Brain microvascular endothelial cell (primary cell): ENCODE data around the gene ACTN2.

Experiments
- DNase-seq: peaks from one replicate; pipeline ENCODE4 v3.0.0-alpha.2; 2020
- H3K27ac ChIP-seq: fragments of 250-450 bp; sonication (Bioruptor Pico); 2 replicates; pipeline ENCODE4 v1.5.1; 2020; ENCODE audit warnings: mild to moderate bottlenecking, moderate library complexity
- H3K27me3 ChIP-seq: fragments of 250-450 bp; sonication (Bioruptor Pico); replicated peaks from 2 replicates; pipeline ENCODE4 v1.5.1; 2020; ENCODE audit warnings: mild to moderate bottlenecking
- H3K36me3 ChIP-seq: fragments of 250-450 bp; sonication (Bioruptor Pico); replicated peaks from 2 replicates; pipeline ENCODE4 v1.5.1; 2020; ENCODE audit warnings: mild to moderate bottlenecking
- H3K4me3 ChIP-seq: 2 replicates; pipeline ENCODE4 v1.5.1; 2011; ENCODE audit warnings: low read depth, mild to moderate bottlenecking, control low read depth, low read length, moderate library complexity
- in situ Hi-C: cut with HindIII; loops from 2 replicates; pipeline ENCODE4 v1.10.0; 2017; ENCODE audit warnings: low sequenced_read_pairs, low pct_ligation_motif_present
- TF ChIP-seq, protein P1 (sequence below): IDR thresholded peaks from 2 replicates; pipeline ENCODE4 v1.5.1; 2011; ENCODE audit warnings: low read depth, mild to moderate bottlenecking, moderate library complexity, low read length, control low read depth, inconsistent platforms; ENCODE audit errors: missing control alignments

The ACTN2 gene

DNA sequence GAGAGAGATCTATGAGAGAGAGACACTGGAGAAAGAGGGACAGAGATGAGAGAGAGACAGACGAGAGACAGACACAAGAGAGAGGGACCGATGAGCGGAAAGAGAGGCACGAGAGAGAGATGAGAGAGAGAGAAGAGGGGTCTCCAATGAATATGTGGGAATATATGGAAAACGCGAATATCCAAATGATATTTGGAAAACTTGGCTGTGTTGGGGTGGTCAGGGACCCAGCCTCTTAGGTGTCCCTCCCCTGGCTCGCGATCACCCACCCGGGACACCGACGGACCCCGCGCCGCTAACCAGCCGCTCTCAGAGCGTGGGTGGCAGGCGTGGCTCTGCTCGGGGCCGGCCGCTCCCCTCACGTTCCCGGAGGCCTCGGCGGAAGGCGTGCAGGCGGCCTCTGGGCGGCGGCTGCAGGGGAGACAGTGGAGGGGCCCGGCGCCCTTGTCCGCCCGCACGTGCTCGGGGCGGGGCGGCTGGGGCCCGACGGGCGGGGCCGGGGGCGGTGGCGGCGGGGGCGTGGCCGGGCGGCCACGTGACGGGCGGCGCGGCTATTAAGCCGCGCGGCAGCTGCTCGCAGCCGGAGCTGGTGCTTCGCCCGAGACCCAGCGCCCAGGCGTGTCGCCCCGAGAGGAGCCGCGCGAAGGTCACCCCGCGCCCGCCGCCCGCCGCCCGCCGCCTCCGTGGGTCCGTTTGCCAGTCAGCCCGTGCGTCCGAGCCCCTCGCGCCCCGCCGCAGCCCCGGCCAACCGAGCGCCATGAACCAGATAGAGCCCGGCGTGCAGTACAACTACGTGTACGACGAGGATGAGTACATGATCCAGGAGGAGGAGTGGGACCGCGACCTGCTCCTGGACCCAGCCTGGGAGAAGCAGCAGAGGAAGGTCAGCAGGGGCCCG, at the start of gene ACTN2:
ACTN2 (plus strand) TSS at position 583 of the 898 bp plus-strand sequence; CDS start at position 758, 175 bp downstream.
- H3K4me3 ChIP-seq: peak within 1 kb of the TSS; percentile 39
- DNase-seq: no peak
- TF ChIP-seq, protein P1, sequence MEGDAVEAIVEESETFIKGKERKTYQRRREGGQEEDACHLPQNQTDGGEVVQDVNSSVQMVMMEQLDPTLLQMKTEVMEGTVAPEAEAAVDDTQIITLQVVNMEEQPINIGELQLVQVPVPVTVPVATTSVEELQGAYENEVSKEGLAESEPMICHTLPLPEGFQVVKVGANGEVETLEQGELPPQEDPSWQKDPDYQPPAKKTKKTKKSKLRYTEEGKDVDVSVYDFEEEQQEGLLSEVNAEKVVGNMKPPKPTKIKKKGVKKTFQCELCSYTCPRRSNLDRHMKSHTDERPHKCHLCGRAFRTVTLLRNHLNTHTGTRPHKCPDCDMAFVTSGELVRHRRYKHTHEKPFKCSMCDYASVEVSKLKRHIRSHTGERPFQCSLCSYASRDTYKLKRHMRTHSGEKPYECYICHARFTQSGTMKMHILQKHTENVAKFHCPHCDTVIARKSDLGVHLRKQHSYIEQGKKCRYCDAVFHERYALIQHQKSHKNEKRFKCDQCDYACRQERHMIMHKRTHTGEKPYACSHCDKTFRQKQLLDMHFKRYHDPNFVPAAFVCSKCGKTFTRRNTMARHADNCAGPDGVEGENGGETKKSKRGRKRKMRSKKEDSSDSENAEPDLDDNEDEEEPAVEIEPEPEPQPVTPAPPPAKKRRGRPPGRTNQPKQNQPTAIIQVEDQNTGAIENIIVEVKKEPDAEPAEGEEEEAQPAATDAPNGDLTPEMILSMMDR: no peak
- no peak within 1 kb of the TSS for H3K27ac ChIP-seq
- peaks cover 12% of the 10 kb centered on the region for H3K27me3 ChIP-seq
- in situ Hi-C loops: no loop called here
- H3K36me3 ChIP-seq: no peaks in the 10 kb centered on the region

DNA sequence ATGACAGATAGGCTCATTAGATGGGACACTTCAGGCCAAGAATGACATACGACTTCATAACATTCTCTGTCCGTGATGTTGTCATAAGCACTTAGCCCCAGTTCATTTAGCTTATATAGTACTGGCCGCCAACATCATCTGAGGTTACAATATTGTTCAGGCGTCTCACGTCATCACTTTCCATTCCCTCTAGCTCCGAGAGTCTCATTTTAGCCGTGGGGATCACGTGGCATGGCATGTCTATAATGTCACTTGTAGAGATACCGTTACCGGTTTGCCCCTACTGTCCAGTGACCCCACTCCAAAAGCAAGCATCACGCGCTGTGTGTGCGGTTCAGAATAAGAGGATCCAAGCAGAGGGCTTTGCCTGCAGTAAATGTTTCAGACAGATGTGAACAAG, 47.4 kb upstream of the ACTN2 start:
- no peak overlapping the region for H3K4me3 ChIP-seq
- TF ChIP-seq, protein P1: no peak
- no peak overlapping the region for H3K27ac ChIP-seq
- no peak for DNase-seq
- in situ Hi-C loops: no loop called here
- no peaks in the 10 kb centered on the region for H3K27me3 ChIP-seq
- no peaks in the 10 kb centered on the region for H3K36me3 ChIP-seq

DNA sequence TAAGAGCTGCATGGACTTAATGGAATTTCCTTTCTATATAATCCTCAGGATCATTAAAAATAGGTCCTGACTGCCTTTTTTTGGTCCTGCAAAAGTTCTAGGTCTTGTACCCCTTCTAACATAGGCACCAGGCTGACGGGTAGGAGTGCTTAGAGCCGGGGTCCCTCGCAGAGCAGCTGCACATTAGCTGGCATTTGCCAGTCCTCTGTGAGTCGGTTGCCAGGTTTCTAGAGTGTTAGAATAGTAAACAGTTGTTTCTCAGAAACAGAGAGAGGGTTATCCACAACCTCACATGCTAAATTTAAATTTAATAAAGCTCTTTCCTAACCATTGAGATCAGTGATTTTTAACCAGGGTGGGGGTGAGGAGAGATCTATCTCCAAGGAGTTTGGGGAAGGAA, 46.6 kb upstream of the ACTN2 start:
- DNase-seq: no peak
- H3K27me3 ChIP-seq: no peaks in the 10 kb centered on the region
- TF ChIP-seq, protein P1: no peak
- in situ Hi-C loops: no loop called here
- no peak overlapping the region for H3K27ac ChIP-seq
- H3K36me3 ChIP-seq: no peaks in the 10 kb centered on the region
- H3K4me3 ChIP-seq: no peak overlapping the region

DNA sequence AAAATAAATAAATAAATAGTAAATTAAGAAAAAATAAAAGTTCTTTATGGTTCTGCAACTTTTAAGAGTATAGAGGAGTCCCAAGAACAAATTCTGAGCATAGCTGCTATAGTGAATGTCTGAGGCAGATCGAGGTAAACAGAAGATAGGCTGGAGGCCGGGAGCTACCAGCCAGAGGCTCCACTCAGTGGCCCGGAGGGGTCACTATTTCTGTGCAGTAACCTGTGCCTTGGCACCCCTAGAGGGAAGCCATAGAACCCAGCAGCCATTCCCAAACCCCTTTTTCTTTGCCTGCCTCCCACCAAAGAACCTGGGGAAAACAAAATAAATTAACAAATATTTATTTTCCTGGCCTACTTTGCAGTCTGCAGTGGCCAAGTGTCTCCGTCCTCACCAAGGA, 43.5 kb upstream of the ACTN2 start:
- Histone ChIP-seq H3K36me3 (no peaks in the 10 kb centered on the region), H3K27me3 (no peaks in the 10 kb centered on the region), H3K27ac (no peak overlapping the region), H3K4me3 (no peak overlapping the region)
- in situ Hi-C loops: no loop called here
- DNase-seq: no peak
- TF ChIP-seq, protein P1: no peak

DNA sequence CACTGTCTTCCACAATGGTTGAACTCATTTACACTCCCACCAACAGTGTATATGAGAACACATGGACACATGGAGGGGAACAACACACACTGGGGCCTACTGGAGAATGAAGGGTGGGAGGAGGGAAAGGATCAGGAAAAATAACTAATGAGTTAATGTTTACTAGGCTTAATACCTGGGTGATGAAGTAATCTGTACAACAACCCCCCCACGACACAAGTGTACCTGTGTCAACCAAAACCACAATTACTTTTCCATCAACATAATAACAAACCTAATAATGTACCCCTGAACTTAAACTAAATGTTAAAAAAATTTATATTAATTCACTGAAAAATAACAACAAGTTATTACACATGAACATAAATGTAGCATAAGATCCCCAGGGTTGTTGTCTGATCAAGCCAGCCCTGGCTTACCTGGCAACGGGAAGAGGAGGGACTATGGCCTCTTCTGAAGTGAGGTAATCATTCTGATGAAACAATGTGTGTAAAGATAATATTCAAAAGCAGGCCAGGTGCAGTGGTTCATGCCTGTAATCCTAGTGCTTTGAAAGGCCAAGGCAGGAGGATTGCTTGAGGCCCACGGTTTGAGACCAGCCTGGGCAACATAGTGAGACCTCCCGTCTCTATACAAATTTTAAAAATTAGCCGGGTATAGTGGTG, 41.2 kb upstream of the ACTN2 start:
- DNase-seq: no peak
- TF ChIP-seq, protein P1: no peak
- Histone ChIP-seq H3K36me3 (no peaks in the 10 kb centered on the region), H3K27me3 (no peaks in the 10 kb centered on the region), H3K27ac (no peak overlapping the region), H3K4me3 (no peak overlapping the region)
- in situ Hi-C loops: no loop called here
